Measurements from ENCODE around the gene NSUN4.
"Not testable (repeated sequence)": the region's sequence is repeated elsewhere in the genome, so short reads cannot be mapped to it uniquely, and the experiment has no call there.

The NSUN4 gene

DNA sequence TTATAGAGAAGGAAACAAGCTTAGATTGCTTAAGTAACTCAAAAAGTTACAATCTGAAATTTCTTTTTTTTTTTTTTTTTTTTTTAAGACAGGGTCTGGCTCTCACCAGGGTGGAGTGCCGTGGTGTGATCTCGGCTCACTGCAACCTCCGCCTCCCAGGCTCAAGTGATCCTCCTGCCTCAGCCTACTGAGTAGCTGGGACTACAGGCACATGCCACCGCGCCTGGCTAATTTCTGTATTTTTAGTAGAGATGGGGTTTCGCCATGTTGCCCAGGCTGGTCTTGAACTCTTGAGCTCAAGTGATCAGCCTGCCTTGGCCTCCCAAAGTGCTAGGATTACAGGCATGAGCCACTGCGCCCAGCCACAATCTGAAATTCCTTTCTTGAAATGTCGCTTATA is 27.1 kb downstream of the NSUN4 start:
- not testable (repeated sequence) for DNase-seq

GRCh38 chr1:46368791-46369190 is 28.2 kb downstream of the NSUN4 start:
- DNase-seq = no peak

DNA sequence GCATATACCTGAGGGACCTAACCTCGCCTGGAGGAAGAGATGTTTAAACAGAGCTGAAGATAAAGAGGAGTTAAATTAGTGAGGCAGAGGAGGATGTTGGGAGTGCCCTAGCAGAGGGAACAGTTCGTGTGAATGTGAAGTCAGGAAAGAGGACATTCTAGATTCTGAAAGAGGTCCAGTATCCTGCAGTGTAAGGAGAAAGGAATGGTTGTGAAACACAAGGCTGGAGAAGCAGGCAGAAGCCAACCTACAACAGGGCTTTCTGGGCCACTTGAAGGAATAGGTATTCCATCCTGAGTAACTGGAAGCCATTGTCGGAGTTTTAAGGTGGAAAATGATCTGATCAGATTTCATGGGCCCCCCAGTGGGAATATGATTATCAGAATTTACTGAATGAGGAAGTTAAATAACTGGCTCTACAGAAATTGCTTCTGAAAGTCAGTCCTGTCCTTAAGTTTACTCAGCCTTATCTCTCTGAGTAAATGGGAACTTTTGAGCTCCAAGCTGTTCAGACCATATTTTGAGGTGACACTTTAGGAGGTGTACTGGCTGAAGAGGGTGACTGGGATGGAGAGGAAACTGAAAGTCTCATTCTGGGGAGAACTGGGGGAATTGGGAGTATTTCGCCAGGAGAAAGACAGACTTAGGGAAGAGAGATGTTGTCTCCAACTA is 29.1 kb downstream of the NSUN4 start:
- DNase-seq = peak in 1 of 2 donors; percentile 22

DNA sequence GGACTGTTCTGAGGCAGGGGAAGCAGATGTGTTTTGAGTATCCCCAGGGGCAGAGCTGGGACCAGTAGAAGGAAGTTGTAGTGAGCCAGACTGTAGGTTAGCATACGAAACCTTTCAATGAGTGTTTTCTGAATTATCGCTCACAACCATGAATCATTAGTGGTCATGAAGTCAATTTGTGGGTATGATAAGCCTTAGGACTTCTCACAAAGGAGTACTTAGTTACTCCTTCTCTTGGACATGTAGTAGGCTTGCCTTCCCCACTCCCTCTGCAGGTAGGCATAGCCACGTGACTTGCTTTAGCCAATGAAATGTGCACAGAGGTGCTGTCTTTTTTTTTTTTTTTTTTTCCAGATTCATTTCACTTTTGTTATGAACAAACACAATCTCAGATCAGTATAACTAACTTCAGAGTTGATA is 29.6 kb downstream of the NSUN4 start:
- DNase-seq = peak; percentile 11 to 20

DNA sequence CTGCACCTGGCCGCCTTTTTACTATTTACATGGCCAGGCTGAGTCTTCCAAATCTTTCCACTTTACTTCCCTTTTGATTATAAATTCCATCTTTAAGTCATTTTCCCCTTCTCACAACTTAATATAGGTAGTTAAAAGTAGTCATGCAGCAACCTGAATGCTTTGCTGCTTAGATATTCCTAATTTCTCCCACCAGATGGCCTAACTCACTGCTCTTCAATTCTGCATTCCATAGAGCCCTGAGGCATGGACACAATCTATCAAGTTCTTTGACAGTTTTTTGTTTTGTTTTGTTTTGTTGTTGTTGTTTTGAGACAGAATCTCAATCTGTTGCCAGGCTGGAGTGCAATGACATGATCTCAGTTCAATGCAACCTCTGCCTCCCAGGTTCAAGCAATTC is 31.8 kb downstream of the NSUN4 start:
- no peak for DNase-seq

GRCh38 chr1:46379996-46380395 is 39.4 kb downstream of the NSUN4 start:
- no peak for DNase-seq

DNA sequence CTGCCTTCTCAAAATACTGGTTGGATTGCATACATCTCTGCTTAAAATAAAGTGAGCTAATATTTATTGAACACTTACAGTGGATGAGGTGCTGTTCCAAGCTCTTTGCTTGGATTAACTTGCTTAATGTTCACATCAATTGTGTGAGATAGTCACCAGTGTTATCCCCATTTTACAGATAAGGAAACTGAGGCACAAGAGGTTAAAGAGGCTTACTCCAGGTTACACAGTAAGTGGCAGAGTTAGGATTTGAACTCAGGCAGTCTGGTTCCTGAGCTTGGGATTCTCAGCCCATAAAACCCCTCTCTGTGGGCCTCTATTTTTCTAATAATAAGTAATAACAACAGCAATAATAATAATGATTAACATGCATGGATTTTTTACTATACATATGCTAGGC is 39.9 kb downstream of the NSUN4 start:
- DNase-seq = no peak

- no peak for DNase-seq
These were observed 52.9 kb downstream of the NSUN4 start for GRCh38 chr1:46393510-46393909.

DNA sequence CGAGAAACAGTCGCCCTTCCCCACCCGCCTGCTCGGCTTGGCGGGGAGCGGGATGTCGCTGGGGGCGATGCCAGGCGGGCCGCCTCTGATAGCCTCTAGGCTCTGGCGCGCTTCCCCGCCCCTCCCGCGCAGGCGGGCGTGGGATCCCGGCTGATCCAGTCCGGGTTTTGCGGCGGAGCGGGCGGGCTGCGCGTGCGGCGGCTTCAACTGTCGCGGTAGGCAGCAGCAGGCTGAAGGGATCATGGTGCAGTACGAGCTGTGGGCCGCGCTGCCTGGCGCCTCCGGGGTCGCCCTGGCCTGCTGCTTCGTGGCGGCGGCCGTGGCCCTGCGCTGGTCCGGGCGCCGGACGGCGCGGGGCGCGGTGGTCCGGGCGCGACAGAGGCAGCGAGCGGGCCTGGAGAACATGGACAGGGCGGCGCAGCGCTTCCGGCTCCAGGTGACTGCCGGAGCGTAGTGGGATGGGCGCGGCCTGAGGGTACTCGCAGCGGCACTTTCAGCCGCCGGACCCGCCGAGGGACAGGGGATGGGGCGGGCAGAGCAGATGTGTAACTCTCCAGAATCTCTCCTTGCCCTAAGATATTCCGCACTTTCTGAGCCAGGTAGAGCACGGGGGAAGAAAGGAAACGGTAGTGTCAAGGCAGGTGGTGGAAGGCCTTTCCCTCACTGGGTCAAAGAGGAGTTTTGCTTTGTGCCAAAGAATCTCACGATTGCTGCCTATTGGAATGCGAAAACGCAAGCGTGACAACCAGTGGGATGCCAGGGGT is 53.7 kb downstream of the NSUN4 start, which contains the start of gene FAAH:
Gene FAAH, plus strand, starts transcription at position 210 of the 764 bp plus-strand sequence. Its CDS starts 32 bp downstream, at position 242.
- peak; percentile 24 to 44 for DNase-seq

DNA sequence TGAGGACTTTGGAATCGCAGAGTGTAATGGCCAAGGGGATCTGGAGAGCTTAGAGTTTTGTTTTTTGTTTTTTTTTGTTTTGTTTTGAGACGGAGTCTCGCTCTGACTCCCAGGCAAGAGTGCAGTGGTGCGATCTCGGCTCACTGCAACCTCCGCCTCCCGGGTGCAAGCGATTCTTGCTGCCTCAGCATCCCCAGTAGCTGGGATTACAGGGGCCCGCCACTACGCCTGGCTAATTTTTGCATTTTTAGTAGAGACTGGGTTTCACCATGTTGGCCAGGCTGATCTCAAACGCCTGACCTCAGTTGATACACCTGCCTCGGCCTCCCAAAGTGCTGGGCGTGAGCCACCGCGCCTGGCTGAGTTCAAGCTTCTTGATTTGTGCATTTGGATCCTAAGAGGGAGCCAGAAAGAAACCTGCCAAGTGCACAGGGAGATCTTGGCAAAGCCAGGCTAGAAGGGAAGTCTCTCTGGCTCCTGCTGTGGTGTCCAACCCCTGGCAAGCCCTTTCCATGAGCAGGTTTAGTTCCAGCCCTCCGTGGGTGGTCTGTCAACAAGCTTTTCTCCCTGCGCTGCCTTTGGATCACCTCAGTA is 54.4 kb downstream of the NSUN4 start:
- DNase-seq = no peak

- no peak for DNase-seq
These were observed 56.1 kb downstream of the NSUN4 start for GRCh38 chr1:46396441-46397398.

DNA sequence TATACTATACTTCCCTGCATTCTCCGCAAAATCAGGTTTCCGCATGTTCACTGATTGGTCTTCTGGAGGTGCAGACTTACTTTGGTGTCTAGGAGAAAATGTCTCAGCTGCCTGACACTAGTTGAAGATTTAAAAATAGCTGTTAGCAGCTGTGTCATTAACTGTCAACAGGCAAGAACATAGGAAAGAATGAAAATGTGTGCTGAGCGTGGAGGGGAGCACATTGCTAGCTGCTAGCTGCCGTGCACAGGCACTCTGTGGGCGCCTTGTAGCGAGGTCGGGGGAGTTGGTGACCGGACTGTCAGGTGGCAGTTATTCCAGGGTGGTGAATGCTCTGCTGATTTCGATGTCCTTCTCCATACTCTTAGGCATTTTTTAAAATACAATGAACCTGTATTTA is 58.7 kb downstream of the NSUN4 start:
- peak in 1 of 2 donors; percentile 22 for DNase-seq

DNA sequence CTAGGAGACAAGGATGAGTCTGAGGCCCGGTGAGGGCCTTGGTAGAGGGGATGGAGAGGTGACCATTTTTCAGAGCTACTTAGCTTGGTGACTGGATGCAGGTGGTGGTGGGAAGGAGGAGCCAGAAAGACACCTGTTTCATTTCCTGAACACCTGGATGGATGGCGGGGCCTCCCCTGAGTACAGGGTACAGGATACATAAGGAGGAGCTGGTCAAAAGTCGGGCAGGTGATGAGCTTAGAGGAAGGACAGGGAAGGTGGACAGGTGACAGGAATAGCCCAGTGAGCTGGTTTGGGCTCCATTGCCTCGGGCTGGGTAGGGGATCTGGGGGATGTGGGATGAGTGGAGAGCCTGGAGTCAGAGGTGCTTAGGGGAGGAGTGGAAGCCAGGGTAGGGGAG is 59.8 kb downstream of the NSUN4 start:
- DNase-seq = no peak

DNA sequence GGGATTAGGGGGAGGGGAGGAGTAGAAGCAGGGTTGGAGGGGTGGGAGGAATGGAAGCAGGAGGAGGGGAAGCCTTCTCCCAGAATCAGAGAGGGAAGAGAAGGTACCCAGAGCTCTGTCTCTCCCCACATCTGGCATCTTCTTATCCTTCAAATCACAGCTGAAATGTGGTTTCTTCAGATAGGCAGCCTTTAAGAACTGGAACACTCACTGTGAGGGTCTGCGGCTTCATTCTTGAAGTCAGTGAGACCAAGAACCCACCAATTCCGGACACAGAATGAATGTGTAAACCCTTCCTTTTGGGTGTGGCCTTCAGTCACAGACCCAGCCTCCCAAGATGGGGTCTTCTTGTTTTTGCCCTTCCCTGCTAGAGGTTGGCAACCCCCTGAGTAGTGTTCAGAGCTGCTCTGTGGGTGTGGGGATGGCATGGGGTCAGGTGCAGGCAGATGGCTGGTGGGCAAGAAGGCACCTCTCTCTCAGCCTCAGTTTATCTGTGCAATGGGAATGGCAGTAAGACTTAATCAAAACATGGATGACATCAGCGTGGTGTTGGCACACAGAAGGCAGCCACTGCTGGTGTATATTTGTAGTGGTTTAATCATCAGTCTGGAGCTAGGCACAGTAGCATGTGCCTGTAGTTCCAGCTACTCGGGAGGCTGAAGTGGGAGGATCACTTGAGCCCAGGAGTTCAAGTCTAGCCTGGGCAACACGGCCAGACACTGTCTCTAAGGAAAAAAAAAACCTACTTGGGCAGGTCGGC is 60.7 kb downstream of the NSUN4 start:
- DNase-seq = peak; percentile 44 to 55

DNA sequence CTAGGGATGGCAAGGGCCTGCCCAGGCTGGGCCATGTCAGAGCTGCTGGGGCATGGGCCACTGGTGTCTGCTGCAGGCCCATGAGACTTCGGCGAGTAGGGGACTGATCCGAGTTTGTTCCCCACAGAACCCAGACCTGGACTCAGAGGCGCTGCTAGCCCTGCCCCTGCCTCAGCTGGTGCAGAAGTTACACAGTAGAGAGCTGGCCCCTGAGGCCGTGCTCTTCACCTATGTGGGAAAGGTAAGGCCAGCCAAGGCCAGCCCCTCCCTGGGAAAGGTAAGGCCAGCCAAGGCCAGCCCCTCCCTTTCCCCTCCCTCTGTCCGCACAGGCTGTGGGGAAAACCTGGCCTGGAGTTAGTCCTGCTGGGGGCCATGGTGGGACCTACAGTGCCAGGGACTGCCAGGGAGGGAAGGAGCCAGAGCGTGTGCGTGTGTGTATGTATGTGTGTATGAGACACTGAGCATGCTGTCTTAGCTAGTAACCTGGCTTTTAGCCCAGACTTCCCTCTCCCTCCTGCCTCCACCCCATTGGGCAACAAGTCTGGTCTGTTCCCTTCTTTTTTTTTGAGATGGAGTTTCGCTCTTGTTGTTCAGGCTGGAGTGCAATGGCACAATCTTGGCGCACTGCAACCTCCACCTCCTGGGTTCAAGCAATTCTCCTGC is 61.5 kb downstream of the NSUN4 start:
- DNase-seq = peak; percentile 84 to 86

- no peak for DNase-seq
These were observed 63.3 kb downstream of the NSUN4 start for GRCh38 chr1:46403916-46404315.

GRCh38 chr1:46404482-46405196 is 64.0 kb downstream of the NSUN4 start:
- peak; percentile 54 to 58 for DNase-seq

DNA sequence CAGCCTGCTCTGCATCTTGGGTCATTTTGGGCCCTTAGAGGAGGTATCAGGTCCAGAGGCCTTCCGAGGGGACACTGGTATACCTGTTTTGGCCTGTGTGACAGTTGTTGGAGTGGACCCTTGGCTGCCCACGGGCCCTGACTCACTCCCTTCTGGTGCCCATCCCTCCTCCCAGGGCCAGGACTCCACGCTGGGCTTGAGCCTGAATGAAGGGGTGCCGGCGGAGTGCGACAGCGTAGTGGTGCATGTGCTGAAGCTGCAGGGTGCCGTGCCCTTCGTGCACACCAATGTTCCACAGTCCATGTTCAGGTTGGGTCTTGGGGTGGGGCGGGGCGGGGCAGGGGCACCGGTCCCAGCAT is 64.6 kb downstream of the NSUN4 start:
- no peak for DNase-seq

DNA sequence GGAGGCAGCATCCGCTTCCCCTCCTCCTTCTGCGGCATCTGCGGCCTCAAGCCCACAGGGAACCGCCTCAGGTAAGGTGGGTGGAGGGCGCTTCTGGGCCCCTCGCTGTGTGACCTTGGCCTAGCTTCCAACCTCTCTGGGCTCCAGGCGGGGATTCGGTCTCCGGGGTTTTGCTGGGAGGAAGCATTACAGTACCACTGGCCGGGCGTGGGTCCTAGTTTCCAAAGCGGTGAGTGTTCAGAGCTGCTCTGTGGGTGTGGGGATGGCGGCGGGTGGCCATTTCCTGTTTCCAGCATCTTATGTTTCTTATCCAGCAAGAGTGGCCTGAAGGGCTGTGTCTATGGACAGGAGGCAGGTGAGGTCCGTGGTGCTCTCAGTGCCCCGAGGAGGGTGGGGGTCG is 65.1 kb downstream of the NSUN4 start:
- DNase-seq = peak in 1 of 2 donors; percentile 44

- DNase-seq = no peak
These were observed 66.4 kb downstream of the NSUN4 start for GRCh38 chr1:46406881-46407608.

Data from inflammatory macrophage (primary cell).